LNCAP (cell line): Measurements from ENCODE around the gene RPS6KL1.

ENCODE experiments used
- TF ChIP-seq, protein P1 (sequence below): fragments of 450-650 bp; IDR thresholded peaks from 2 replicates; pipeline ENCODE4 v1.5.1; 2017; ENCODE audit warnings: mild to moderate bottlenecking

RPS6KL1 gene

DNA sequence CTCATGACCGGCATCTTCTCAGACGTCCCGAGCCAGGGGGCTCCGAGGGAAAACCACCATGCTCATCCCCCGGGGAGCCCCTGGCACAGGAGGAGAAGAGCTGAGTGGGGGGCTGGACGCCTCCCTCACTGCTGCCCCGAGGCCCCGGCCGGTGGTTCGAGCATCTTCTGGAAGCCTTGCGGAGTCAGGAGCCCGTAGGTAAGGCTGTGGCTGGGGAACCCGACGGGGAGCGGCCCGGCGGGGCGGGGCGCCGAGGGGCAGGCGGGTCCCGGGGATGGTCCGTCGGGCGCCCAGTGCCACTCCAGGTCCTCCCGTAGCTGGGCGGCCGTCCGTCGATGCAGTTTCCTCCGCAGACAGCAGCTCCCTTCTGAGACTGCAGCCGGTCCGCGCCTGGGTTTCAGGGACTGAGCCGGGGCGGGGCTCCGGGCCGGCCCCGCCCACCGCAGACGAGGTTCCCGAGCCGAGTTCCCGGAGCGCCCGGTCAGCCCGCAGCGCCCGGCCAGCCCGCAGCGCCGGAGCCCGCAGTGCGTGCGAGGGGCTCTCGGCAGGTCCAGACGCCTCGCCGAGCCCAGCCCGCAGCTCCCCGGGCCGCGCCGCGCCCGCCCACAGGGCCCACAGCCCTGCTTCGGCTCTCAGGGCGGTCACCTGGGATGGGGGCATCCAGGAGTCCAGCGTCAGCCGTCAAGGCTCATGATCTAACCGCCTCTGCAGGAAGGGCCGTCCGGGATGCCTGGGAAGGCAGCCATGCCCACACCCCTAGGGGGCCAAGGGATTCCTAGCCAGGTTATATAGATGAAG, 32.4 kb upstream of the RPS6KL1 start, which contains the start of gene PGF:
TSS of gene PGF (minus strand) at position 369 of the 798 bp plus-strand sequence. CDS start at position 14, 355 bp downstream.
- TF ChIP-seq, protein P1, sequence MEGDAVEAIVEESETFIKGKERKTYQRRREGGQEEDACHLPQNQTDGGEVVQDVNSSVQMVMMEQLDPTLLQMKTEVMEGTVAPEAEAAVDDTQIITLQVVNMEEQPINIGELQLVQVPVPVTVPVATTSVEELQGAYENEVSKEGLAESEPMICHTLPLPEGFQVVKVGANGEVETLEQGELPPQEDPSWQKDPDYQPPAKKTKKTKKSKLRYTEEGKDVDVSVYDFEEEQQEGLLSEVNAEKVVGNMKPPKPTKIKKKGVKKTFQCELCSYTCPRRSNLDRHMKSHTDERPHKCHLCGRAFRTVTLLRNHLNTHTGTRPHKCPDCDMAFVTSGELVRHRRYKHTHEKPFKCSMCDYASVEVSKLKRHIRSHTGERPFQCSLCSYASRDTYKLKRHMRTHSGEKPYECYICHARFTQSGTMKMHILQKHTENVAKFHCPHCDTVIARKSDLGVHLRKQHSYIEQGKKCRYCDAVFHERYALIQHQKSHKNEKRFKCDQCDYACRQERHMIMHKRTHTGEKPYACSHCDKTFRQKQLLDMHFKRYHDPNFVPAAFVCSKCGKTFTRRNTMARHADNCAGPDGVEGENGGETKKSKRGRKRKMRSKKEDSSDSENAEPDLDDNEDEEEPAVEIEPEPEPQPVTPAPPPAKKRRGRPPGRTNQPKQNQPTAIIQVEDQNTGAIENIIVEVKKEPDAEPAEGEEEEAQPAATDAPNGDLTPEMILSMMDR = no peak

- TF ChIP-seq, protein P1 = no peak
Observed at GRCh38 chr14:74954947-74955228, 31.8 kb upstream of the RPS6KL1 start.

DNA sequence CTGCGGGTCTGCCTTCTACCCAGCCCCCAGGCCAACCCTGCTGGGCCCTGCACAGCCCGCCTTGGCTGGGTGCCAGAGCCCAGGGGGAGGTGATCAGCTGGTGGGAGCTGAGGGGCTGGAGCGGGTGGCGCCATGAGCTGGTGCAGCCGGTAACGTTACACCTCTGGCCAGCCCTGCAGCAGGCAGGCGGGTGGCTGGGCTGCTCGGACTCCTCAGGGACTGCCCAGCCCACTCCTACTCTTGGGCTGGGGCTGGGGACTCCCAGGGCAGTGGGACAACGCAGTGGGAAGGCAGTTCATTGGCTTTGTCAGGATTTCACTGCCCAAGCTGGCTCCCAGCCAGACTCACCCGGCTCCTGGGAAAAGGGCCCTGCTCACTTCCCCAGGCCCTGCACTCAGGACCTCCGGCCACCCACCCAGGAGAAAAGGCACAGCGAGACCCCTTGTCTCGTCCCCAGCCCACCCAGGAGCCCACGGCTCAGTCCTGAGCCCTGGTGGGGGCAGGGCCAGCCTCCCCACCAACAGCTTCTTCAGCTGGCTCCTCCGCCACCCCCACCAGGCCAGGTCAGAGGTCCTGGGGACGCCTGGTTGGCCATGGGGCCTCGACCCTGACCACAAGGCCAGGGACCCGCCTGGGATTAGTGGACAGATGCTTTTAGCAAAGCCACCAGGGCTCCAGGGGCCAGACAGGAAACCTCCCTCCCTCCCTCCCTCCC, 31.3 kb upstream of the RPS6KL1 start:
- TF ChIP-seq, protein P1 = no peak

- TF ChIP-seq, protein P1 = no peak
Observed at GRCh38 chr14:74953686-74954085, 30.6 kb upstream of the RPS6KL1 start.

- TF ChIP-seq, protein P1 = no peak
Observed at GRCh38 chr14:74952697-74953484, 29.8 kb upstream of the RPS6KL1 start.

- TF ChIP-seq, protein P1 = no peak
Observed at GRCh38 chr14:74952180-74952665, 29.2 kb upstream of the RPS6KL1 start.

DNA sequence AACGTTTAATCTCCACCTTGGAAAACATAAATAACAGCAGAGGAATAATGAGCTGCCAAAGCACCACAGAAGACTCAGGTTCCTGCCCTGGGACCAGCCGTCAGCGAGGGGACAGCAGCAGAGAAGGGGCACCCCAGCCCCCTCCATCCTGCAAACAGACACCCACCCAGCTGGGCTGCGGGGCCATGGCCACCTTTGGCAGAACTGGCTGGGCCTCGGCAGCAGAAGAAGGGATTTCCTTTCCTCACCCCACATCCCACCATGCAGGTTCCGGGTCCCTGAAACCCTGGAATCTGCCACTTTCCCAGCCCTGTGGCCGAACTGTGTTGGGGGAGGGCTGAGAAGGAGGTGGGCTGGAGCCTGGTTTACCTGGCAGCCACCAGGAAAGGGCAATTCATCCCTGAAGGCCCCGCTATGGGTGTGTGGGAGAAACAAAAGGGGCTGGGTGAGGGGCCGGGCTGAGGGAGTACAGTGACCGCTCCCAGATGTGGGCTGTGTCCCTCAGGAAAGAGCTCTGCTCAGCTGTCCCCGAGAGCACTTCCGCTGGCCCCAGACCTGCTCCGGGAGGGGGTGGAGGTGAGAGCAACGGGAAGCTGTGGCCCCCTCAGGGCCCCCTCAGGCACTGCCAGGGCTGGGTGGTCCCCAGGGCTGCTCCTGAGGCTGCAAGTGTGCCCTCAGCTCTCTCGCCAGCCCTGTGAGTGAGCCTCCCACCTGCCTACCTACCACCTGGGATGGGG, 28.6 kb upstream of the RPS6KL1 start:
- TF ChIP-seq, protein P1 = no peak
